ENCODE measurements around the gene MPHOSPH9.

DNA sequence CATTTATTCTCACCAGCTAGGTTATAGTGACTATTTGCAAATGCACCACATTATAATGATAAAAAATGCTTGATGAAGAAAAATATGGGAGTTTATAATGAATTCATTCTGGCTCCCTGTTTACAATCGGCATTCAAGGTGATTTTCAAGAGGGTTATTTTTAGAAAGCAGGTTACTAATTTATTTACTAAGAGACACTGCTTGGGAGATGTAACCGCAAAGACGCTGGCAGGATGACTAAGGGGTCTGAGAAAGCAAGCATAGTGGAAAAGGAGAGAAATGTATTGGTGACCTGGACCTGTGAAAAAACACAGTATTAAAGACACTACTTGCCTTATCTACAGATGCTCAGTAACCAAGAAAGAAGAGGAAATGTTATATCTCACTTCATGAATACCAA is 68.7 kb downstream of the MPHOSPH9 start:
- TF ChIP-seq, protein P1, sequence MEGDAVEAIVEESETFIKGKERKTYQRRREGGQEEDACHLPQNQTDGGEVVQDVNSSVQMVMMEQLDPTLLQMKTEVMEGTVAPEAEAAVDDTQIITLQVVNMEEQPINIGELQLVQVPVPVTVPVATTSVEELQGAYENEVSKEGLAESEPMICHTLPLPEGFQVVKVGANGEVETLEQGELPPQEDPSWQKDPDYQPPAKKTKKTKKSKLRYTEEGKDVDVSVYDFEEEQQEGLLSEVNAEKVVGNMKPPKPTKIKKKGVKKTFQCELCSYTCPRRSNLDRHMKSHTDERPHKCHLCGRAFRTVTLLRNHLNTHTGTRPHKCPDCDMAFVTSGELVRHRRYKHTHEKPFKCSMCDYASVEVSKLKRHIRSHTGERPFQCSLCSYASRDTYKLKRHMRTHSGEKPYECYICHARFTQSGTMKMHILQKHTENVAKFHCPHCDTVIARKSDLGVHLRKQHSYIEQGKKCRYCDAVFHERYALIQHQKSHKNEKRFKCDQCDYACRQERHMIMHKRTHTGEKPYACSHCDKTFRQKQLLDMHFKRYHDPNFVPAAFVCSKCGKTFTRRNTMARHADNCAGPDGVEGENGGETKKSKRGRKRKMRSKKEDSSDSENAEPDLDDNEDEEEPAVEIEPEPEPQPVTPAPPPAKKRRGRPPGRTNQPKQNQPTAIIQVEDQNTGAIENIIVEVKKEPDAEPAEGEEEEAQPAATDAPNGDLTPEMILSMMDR (IDR thresholded peaks at IDR 0.05; ENCODE audit: low read depth, low read length), result no peak
- TF ChIP-seq EZH2phosphoT487 (IDR thresholded peaks at IDR 0.05; ENCODE audit: low read depth), result no peak
